H1 (cell line): Measurements from ENCODE around the gene LAIR1. TPM values are rescaled to one million over a fixed set of nuclear protein-coding genes. Genes with fewer than 3 reads are reported as not detected.
A peak's percentile ranks its signal among the peaks of the same experiment; 100 is the strongest.

Experiments
- ASH2L ChIP-seq: fragments of 200-600, 300-600 bp; sonication (generic); IDR thresholded peaks from one replicate; pipeline ENCODE4 v1.7.1; 2017; ENCODE audit warnings: low read length
- CTBP2 ChIP-seq: IDR thresholded peaks from 2 replicates; pipeline ENCODE4 v1.7.0; 2011; ENCODE audit warnings: borderline replicate concordance, mild to moderate bottlenecking, moderate library complexity, mixed read lengths, low read length; ENCODE audit not compliant: insufficient read depth, insufficient read length
- EGR1 ChIP-seq: IDR thresholded peaks from 2 replicates; pipeline ENCODE4 v1.6.1; 2011; ENCODE audit warnings: low read depth, low read length, borderline replicate concordance
- GTF2F1 ChIP-seq: IDR thresholded peaks from 2 replicates; pipeline ENCODE4 v1.6.1; 2012; ENCODE audit warnings: low read depth, low read length, improper control_type of control experiment, borderline replicate concordance
- KDM1A ChIP-seq: fragments of 200-600, 300-600 bp; sonication (generic); IDR thresholded peaks from 2 replicates; pipeline ENCODE4 v1.7.1; 2016; ENCODE audit warnings: mild to moderate bottlenecking, low read length, borderline replicate concordance
- NRF1 ChIP-seq: IDR thresholded peaks from 2 replicates; pipeline ENCODE4 v1.6.1; 2011; ENCODE audit warnings: mild to moderate bottlenecking, low read depth, low read length, improper control_type of control experiment
- RAD21 ChIP-seq, 2 experiments: IDR thresholded peaks in 1 of 2; conservative IDR thresholded peaks in 1 of 2; 2 replicates each; pipeline ENCODE4 v1.6.1; 2011; ENCODE audit warnings: low read depth in 2 of 2, low read length in 2 of 2, improper control_type of control experiment in 1 of 2, inconsistent platforms in 1 of 2, mild to moderate bottlenecking in 1 of 2, moderate library complexity in 1 of 2
- RNF2 ChIP-seq: fragments of 200-900, 300-1000 bp; sonication (generic); IDR thresholded peaks from 2 replicates; pipeline ENCODE4 v1.7.1; 2016; ENCODE audit warnings: borderline replicate concordance, low read depth, mild to moderate bottlenecking, antibody characterized with exemption, low read length; ENCODE audit not compliant: poor library complexity, severe bottlenecking; ENCODE audit errors: missing control alignments
- SP1 ChIP-seq: IDR thresholded peaks from 2 replicates; pipeline ENCODE4 v1.6.1; 2011; ENCODE audit warnings: low read depth, low read length
- ZNF274 ChIP-seq: IDR thresholded peaks from 2 replicates; pipeline ENCODE4 v1.7.0; 2012; ENCODE audit warnings: low read length, borderline replicate concordance; ENCODE audit errors: extremely low read depth
- polyA plus RNA-seq, 7 experiments: library from polyadenylated mRNA; depleted of rRNA in 3 of 7; stranded (reverse) in 5 of 7; unstranded in 2 of 7; fragments of >200 nt in 5 of 7; fragments of 200-250 nt in 2 of 7; gene quantifications; 1 replicate in 5 of 7; 2 replicates in 1 of 7; 4 replicates in 1 of 7; pipeline versions ENCODE4 v1.2.1 to v1.2.3, GENCODE V29; 2011 to 2013; ENCODE audit warnings: missing spikeins in 2 of 7, mixed read lengths in 2 of 7
- total RNA-seq: library from RNA; stranded (reverse); fragmentation: NEBNext Ultra II Directional; extraction: Animal tissue kit (Norgen Biotek cat#: 25700); gene quantifications from 2 replicates; pipeline ENCODE4 v1.2.1, GENCODE V29; 2021
- TF ChIP-seq, protein P1 (sequence below): fragments of 300-600 bp; sonication (generic); IDR thresholded peaks from 2 replicates; pipeline ENCODE4 v1.7.1; 2012; ENCODE audit warnings: low read length, moderate library complexity, mild to moderate bottlenecking, inconsistent platforms; ENCODE audit not compliant: insufficient replicate concordance

The LAIR1 gene
- total and polyA plus RNA-seq, 2 of the 8 experiments (the other 6 are each of a cell fraction or from before 2014, with no cell fraction given), result 0.18 TPM; not detected in 1

DNA sequence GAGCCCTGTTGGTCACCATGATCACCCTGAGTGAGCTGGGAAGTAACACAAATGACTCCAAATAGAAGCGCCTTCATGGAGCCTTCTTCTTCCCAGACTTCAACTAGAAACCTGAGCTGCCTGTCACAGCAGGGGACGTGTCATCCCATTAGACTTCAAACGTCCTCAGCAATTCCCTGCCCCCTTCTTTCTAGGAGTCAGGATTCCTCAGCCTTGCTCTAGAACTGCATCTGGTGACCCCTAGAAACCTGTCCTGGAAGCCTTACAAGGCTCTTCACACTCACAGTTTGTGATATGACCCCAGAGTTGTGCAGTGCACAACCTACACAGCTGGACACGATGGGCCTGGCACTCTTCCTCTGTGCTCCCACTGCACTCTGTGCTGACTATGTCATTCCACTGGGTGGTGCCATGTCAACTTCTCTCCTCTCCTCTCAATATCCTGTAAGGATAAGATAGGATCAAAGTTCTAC lies 26.9 kb upstream of the LAIR1 start (continued):
- TF ChIP-seq, protein P1, sequence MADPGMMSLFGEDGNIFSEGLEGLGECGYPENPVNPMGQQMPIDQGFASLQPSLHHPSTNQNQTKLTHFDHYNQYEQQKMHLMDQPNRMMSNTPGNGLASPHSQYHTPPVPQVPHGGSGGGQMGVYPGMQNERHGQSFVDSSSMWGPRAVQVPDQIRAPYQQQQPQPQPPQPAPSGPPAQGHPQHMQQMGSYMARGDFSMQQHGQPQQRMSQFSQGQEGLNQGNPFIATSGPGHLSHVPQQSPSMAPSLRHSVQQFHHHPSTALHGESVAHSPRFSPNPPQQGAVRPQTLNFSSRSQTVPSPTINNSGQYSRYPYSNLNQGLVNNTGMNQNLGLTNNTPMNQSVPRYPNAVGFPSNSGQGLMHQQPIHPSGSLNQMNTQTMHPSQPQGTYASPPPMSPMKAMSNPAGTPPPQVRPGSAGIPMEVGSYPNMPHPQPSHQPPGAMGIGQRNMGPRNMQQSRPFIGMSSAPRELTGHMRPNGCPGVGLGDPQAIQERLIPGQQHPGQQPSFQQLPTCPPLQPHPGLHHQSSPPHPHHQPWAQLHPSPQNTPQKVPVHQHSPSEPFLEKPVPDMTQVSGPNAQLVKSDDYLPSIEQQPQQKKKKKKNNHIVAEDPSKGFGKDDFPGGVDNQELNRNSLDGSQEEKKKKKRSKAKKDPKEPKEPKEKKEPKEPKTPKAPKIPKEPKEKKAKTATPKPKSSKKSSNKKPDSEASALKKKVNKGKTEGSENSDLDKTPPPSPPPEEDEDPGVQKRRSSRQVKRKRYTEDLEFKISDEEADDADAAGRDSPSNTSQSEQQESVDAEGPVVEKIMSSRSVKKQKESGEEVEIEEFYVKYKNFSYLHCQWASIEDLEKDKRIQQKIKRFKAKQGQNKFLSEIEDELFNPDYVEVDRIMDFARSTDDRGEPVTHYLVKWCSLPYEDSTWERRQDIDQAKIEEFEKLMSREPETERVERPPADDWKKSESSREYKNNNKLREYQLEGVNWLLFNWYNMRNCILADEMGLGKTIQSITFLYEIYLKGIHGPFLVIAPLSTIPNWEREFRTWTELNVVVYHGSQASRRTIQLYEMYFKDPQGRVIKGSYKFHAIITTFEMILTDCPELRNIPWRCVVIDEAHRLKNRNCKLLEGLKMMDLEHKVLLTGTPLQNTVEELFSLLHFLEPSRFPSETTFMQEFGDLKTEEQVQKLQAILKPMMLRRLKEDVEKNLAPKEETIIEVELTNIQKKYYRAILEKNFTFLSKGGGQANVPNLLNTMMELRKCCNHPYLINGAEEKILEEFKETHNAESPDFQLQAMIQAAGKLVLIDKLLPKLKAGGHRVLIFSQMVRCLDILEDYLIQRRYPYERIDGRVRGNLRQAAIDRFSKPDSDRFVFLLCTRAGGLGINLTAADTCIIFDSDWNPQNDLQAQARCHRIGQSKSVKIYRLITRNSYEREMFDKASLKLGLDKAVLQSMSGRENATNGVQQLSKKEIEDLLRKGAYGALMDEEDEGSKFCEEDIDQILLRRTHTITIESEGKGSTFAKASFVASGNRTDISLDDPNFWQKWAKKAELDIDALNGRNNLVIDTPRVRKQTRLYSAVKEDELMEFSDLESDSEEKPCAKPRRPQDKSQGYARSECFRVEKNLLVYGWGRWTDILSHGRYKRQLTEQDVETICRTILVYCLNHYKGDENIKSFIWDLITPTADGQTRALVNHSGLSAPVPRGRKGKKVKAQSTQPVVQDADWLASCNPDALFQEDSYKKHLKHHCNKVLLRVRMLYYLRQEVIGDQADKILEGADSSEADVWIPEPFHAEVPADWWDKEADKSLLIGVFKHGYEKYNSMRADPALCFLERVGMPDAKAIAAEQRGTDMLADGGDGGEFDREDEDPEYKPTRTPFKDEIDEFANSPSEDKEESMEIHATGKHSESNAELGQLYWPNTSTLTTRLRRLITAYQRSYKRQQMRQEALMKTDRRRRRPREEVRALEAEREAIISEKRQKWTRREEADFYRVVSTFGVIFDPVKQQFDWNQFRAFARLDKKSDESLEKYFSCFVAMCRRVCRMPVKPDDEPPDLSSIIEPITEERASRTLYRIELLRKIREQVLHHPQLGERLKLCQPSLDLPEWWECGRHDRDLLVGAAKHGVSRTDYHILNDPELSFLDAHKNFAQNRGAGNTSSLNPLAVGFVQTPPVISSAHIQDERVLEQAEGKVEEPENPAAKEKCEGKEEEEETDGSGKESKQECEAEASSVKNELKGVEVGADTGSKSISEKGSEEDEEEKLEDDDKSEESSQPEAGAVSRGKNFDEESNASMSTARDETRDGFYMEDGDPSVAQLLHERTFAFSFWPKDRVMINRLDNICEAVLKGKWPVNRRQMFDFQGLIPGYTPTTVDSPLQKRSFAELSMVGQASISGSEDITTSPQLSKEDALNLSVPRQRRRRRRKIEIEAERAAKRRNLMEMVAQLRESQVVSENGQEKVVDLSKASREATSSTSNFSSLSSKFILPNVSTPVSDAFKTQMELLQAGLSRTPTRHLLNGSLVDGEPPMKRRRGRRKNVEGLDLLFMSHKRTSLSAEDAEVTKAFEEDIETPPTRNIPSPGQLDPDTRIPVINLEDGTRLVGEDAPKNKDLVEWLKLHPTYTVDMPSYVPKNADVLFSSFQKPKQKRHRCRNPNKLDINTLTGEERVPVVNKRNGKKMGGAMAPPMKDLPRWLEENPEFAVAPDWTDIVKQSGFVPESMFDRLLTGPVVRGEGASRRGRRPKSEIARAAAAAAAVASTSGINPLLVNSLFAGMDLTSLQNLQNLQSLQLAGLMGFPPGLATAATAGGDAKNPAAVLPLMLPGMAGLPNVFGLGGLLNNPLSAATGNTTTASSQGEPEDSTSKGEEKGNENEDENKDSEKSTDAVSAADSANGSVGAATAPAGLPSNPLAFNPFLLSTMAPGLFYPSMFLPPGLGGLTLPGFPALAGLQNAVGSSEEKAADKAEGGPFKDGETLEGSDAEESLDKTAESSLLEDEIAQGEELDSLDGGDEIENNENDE, result no peak
- no peak for TF ChIP-seq EGR1
- TF ChIP-seq ZNF274, result no peak
- TF ChIP-seq NRF1, result no peak
- no peak for TF ChIP-seq CTBP2
- TF ChIP-seq GTF2F1, result no peak
- no peak for TF ChIP-seq RNF2
- TF ChIP-seq KDM1A, result peak; percentile 87; the same call in 1 of the 2 replicates
- TF ChIP-seq RAD21 (IDR thresholded peaks at IDR 0.05 in 1 of 2, conservative IDR thresholded peaks at IDR 0.05 in 1 of 2; ENCODE audit: low read depth in 2 of 2, low read length in 2 of 2), result peak; percentile 50 to 51; a peak in 3 of 4 replicates
- TF ChIP-seq ASH2L, result no peak
- no peak for TF ChIP-seq SP1
